ENCODE data around the gene TAF11L14.

The TAF11L14 gene

DNA sequence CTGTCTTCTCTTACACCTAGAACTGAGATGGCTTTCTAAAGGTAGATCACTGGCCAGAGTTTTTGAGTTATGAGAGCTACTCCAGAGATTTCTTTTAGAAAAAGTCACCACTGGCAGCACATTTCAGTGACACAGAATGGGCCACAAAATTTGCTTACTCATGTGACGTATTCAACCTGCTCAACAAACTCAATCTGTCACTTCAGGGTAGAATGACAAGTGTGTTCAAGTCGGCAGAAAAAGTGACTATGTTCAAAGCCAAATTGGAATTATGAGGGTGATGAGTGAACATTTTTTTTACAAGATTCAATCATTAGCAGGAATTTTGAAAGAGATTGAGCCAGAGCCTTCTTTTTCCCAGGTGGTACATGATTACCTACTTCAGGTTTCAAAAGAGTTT lies 46.5 kb downstream of the TAF11L14 start:
- no peak for DNase-seq
